GM18909 (cell line): ENCODE results near the gene USH2A.

Experiments
- ATAC-seq: cut with Tn5 transposase; IDR thresholded peaks from one replicate; pipeline ENCODE4 v1.9.1; 2021; ENCODE audit warnings: mild to moderate bottlenecking; ENCODE audit not compliant: unreplicated experiment, poor library complexity

USH2A gene

DNA sequence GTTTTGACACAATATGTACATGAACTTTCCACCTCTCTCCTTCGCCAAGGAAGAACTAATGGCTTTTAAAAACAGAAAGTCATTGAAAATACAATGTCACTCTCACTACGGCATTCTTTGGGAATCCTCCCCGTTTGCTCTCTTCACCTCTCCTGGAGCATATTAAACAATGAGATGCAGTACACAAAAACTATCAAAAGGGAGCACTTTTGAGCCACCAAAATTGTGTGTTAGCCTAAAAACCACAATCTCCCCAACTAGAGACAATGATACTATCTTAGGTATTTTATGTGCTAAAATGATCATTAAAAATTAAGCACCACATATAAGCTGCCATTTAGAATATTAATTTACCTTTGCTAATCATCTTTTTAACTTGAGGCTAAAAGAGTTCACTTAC is 430.6 kb downstream of the USH2A start:
- peak; percentile 60 for ATAC-seq

GRCh38 chr1:215987092-215987875 is 436.0 kb downstream of the USH2A start:
- ATAC-seq, result no peak

DNA sequence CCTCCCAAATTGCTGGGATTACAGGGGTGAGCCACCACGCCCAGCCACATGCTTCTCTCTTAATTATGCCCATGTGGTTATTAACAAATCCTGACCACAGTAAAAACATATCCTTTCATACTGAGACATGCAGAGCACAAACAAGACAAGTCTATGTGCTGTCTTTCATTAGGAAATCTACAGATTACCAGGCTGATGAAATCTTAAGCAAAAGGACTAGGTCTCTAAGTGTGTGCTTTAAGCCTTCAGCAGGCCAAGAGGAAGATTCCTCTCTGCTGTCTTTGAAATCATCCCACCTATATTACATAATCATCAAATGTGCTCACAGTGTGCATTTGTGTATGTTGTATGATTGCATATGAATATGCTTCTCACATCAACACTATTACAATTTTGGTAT is 436.8 kb downstream of the USH2A start:
- no peak for ATAC-seq

- no peak for ATAC-seq
These were observed 439.6 kb downstream of the USH2A start for GRCh38 chr1:215983680-215984079.

GRCh38 chr1:215971793-215972441 is 451.3 kb downstream of the USH2A start:
- no peak for ATAC-seq

GRCh38 chr1:215970406-215970805 is 452.8 kb downstream of the USH2A start:
- ATAC-seq, result no peak

DNA sequence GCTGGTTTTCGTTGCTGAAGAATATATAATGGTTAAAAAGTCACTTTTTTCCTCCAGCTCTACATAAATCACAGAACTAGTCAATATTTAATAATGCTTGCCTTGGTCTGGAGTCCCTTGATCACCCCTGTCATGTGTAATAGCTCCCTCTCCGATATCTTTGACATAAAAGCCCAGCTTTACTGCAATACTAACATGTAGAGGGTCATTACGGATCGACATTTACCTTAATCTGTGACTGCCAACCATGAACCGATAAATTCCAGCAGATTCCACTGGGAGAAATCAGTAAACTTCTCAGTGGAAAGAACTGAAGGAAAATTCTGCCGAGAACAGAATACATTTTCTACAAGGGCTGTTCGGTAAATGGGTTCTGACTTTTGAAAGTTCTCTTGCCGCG is 459.6 kb downstream of the USH2A start:
- ATAC-seq, result no peak

DNA sequence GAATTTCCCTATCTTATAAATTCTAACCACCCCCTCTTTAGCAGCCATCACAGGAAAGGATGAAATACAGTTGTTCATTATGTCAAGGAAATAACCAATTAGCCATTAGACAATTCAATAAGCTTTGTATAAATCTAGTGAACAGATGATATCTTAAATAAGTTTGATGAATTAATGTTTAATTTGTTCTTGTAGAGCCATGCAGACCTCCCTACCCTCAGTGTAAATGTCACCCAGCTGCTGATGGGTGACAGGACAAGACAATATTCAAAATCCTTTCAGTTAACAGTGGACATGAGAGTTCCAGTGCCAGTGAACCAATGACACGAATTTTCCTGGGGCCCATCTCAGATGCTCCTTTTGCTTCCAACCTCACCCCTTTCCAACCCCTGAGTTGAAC is 460.2 kb downstream of the USH2A start:
- no peak for ATAC-seq

GRCh38 chr1:215958841-215959240 is 464.4 kb downstream of the USH2A start:
- ATAC-seq, result no peak

- ATAC-seq, result no peak
These were observed 465.6 kb downstream of the USH2A start for GRCh38 chr1:215957663-215958062.

DNA sequence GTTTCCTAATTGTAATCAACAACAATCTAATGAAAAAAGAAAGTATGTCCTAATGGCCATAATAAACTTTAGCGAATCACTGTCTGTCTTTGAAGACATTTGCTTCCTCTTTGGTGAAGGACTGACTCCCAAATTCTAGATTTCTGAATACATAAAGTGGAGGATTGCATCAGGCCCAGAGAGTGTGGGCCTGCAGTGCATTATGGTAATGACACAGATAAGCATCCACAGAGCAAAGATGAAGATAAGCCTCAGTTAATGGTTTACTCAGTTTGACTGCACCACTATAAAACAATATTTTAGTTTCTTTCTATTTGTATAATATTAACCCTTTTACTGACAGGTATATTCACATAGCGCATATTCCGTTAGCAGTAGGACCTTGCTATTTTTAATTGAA is 490.7 kb downstream of the USH2A start:
- ATAC-seq, result no peak

GRCh38 chr1:215926670-215927069 is 496.6 kb downstream of the USH2A start:
- no peak for ATAC-seq

DNA sequence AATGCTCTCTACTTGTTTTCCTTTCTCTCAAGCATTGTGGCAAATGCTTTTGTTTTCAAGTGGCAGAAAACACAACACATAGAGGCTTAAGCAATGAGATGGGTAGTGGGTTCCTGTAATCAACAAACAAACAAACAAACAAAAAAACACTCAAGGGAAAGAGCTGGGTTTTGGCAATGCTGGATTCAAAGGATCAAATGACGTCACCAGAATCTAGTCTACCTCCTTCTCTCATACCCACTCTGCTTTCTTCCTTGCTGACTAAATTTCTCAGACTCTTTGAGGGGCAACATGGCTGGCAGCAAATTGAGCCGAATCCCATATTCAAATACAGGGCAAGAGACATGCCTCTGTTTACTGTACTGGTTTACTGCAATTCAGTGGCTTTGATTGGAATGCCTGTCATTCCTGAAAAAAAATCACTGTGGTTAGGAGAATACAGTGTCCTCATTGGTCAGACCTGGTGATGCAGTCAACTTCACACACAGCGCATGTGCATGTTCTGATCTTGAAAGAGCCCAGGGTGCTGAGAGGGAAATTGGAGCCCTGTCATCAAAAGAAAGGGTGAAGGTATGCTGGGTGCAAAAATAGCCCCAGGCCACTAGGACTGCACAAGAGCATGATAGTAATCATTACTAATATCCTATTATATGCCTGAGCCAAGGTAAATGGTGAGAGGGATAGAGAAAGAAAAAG is 500.0 kb downstream of the USH2A start:
- no peak for ATAC-seq

DNA sequence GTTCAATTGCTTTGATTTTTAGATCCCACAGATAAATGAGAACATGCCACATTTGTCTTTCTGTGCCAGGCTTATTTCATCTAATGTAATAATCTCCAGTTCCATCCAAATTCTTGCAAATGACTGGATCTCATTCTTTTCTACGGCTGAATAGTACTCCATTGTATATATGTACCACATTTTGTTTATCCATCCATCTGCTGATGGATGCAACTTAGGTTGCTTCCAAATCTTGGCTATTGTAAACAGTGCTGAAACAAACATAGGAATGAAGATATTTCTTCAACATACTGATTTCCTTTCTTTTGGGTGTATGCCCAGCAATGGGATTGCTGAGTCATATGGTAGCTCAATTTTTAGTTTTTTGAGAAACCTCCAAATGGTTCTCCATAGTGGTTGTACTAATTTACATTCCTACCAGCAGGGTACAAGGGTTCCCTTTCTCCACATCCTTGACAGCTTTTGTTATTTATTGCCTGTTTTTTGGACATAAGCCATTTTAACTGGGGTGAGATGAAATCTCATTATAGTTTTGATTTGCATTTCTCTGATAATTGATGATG is 511.8 kb downstream of the USH2A start:
- no peak for ATAC-seq

GRCh38 chr1:215905493-215906115 is 517.6 kb downstream of the USH2A start:
- no peak for ATAC-seq

DNA sequence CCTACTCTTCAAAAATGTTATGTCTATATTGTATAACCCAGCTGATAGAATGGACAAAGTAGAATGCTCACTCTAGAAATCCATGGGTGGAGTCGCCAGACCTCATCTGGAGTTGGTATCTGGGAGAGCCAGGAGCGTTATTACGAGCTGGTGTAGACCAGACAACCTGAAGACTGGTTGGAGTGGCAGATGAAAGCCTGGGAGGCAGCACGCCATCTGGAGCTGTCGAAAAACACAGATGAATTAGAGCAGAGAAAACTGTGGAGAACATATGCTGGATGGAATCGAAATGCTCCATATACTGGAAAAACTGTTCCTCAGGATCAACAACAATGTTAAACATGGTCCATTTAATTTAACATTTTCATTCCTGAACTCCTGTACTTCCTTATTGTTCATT is 522.6 kb downstream of the USH2A start:
- no peak for ATAC-seq

GRCh38 chr1:215899901-215900300 is 523.3 kb downstream of the USH2A start:
- no peak for ATAC-seq

DNA sequence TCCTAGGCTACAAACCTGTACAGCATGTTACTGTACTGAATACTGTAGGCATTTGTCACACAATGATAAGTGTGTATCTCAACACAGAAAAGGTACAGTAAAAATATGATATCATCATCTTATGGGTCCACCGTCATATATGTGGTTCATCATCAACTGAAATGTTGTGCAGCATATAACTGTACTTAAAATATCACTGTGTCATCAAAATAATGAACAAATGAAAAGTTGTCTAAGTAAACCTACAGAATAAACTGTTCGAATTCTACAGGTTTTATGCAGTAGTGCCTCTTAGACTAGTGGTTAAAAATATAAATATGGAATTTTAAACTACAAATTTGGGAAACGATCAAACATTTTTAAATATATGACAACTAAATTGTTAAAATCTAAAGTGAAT is 527.4 kb downstream of the USH2A start:
- ATAC-seq, result no peak

DNA sequence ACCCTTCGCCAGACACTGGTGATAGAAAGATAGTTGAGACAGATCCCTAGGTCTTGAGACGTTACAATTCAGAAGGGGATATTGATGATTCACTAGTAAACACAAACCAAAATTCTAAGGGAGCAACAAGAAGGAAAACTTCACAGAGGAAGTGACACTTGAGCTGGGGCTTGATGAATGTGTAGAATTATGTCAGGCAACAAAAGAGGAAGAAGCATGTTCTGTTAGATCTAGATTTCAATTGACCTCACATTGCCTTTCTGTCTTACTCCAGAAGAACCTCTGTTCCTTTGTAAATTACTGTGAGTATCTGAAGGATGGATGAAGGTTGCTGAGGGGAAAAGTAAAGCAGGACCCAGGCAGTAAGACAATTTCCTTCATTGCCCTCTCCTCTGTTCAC is 528.0 kb downstream of the USH2A start:
- no peak for ATAC-seq

- no peak for ATAC-seq
These were observed 528.6 kb downstream of the USH2A start for GRCh38 chr1:215894617-215895016.
